Brain microvascular endothelial cell (primary cell): ENCODE data around the gene SURF6.

Experiments
- DNase-seq: peaks from one replicate; pipeline ENCODE4 v3.0.0-alpha.2; 2020
- H3K27ac ChIP-seq: fragments of 250-450 bp; sonication (Bioruptor Pico); 2 replicates; pipeline ENCODE4 v1.5.1; 2020; ENCODE audit warnings: mild to moderate bottlenecking, moderate library complexity
- H3K27me3 ChIP-seq: fragments of 250-450 bp; sonication (Bioruptor Pico); replicated peaks from 2 replicates; pipeline ENCODE4 v1.5.1; 2020; ENCODE audit warnings: mild to moderate bottlenecking
- H3K36me3 ChIP-seq: fragments of 250-450 bp; sonication (Bioruptor Pico); replicated peaks from 2 replicates; pipeline ENCODE4 v1.5.1; 2020; ENCODE audit warnings: mild to moderate bottlenecking
- H3K4me3 ChIP-seq: 2 replicates; pipeline ENCODE4 v1.5.1; 2011; ENCODE audit warnings: low read depth, mild to moderate bottlenecking, control low read depth, low read length, moderate library complexity
- CTCF ChIP-seq: IDR thresholded peaks from 2 replicates; pipeline ENCODE4 v1.5.1; 2011; ENCODE audit warnings: low read depth, mild to moderate bottlenecking, moderate library complexity, low read length, control low read depth, inconsistent platforms; ENCODE audit errors: missing control alignments
- in situ Hi-C: cut with HindIII; loops from 2 replicates; pipeline ENCODE4 v1.10.0; 2017; ENCODE audit warnings: low sequenced_read_pairs, low pct_ligation_motif_present

Gene SURF6

GRCh38 chr9:133356391-133357091 lies 20.6 kb upstream of the SURF6 start, which contains the start of the genes SURF1 and SURF2:
Gene SURF1 (minus strand): TSS chr9:133356487. CDS start chr9:133356453, 34 bp downstream.
Gene SURF2 (plus strand): TSS chr9:133356550. CDS start chr9:133356593, 43 bp downstream.
- Histone ChIP-seq H3K27me3 (no peaks in the 10 kb centered on the region), H3K36me3 (peaks cover 35% of the 10 kb centered on the region), H3K4me3 (peak within 1 kb of the TSS; percentile 70), H3K27ac (peak within 1 kb of the TSS; percentile 38)
- in situ Hi-C loops: no loop called here
- peak; percentile 10 for TF ChIP-seq CTCF
- peak; percentile 72 for DNase-seq

GRCh38 chr9:133355881-133356357 lies 19.9 kb upstream of the SURF6 start:
- Histone ChIP-seq H3K27me3 (no peaks in the 10 kb centered on the region), H3K4me3 (peak overlapping the region; percentile 70), H3K36me3 (peaks cover 38% of the 10 kb centered on the region), H3K27ac (peak overlapping the region; percentile 38)
- in situ Hi-C loops: no loop called here
- no peak for TF ChIP-seq CTCF
- DNase-seq: no peak

GRCh38 chr9:133354766-133355165 lies 18.8 kb upstream of the SURF6 start:
- DNase-seq: no peak
- in situ Hi-C loops: no loop called here
- H3K27me3 ChIP-seq: no peaks in the 10 kb centered on the region
- no peak for TF ChIP-seq CTCF
- H3K36me3 ChIP-seq: peaks cover 39% of the 10 kb centered on the region
- no peak overlapping the region for H3K4me3 ChIP-seq
- H3K27ac ChIP-seq: no peak overlapping the region

GRCh38 chr9:133353548-133353947 lies 17.6 kb upstream of the SURF6 start:
- peaks cover 51% of the 10 kb centered on the region for H3K36me3 ChIP-seq
- in situ Hi-C loops: no loop called here

GRCh38 chr9:133352635-133353340 lies 16.8 kb upstream of the SURF6 start:
- Histone ChIP-seq H3K27ac (no peak overlapping the region), H3K36me3 (peaks cover 54% of the 10 kb centered on the region), H3K4me3 (no peak overlapping the region), H3K27me3 (no peaks in the 10 kb centered on the region)
- DNase-seq: no peak
- in situ Hi-C loops: no loop called here
- no peak for TF ChIP-seq CTCF

More at GRCh38 chr9:133353548-133353947, 17.6 kb upstream of the SURF6 start:
- Histone ChIP-seq H3K4me3 (no peak overlapping the region), H3K27ac (no peak overlapping the region), H3K27me3 (no peaks in the 10 kb centered on the region)
- DNase-seq: no peak
- TF ChIP-seq CTCF: no peak
